Neural cell (in vitro differentiated cells): ENCODE measurements around the gene FANCI. TPM values are rescaled to one million over a fixed set of nuclear protein-coding genes. Genes with fewer than 3 reads are reported as not detected.

Experiments
- H2AFZ ChIP-seq: fragments of 200-600, 300-800 bp; sonication (generic), shearing (Covaris generic); 2 replicates; pipeline ENCODE4 v1.6.0; 2014; ENCODE audit warnings: low read depth, mild to moderate bottlenecking, antibody characterized with exemption, low read length, moderate library complexity
- H3F3A ChIP-seq: fragments of 200-600 bp; shearing (Covaris generic); 2 replicates; pipeline ENCODE4 v1.6.1; 2016; ENCODE audit warnings: mild to moderate bottlenecking, moderate library complexity, mixed read lengths, antibody characterized with exemption, low read length; ENCODE audit not compliant: insufficient read depth, poor library complexity, severe bottlenecking
- H3K27ac ChIP-seq: fragments of 200-600, 300-800 bp; sonication (generic), shearing (Covaris generic); 2 replicates; pipeline ENCODE4 v1.5.1; 2014; ENCODE audit warnings: mild to moderate bottlenecking, low read length, moderate library complexity
- H3K27me3 ChIP-seq: fragments of 300-800, 200-600 bp; sonication (generic), shearing (Covaris generic); 2 replicates; pipeline ENCODE4 v1.6.0; 2014; ENCODE audit warnings: mild to moderate bottlenecking, low read depth, low read length, moderate library complexity; ENCODE audit not compliant: insufficient read depth
- H3K36me3 ChIP-seq: fragments of 300-800, 200-600 bp; sonication (generic), shearing (Covaris generic); 2 replicates; pipeline ENCODE4 v1.5.1; 2014; ENCODE audit warnings: mild to moderate bottlenecking, antibody characterized with exemption, low read length, moderate library complexity; ENCODE audit not compliant: insufficient read depth
- H3K4me2 ChIP-seq: fragments of 300-800, 200-600 bp; sonication (generic), shearing (Covaris generic); 2 replicates; pipeline ENCODE4 v1.6.0; 2014; ENCODE audit warnings: mild to moderate bottlenecking, low read length
- H3K4me3 ChIP-seq: fragments of 300-800, 200-600 bp; sonication (generic), shearing (Covaris generic); 2 replicates; pipeline ENCODE4 v1.5.1; 2014; ENCODE audit warnings: mild to moderate bottlenecking, low read length, moderate library complexity
- H3K79me2 ChIP-seq: fragments of 200-600 bp; shearing (Covaris generic); replicated peaks from 2 replicates; pipeline ENCODE4 v1.6.0; 2014; ENCODE audit warnings: mild to moderate bottlenecking, low read length, moderate library complexity; ENCODE audit not compliant: insufficient read depth
- H3K9ac ChIP-seq: fragments of 300-800, 200-600 bp; sonication (generic), shearing (Covaris generic); 2 replicates; pipeline ENCODE4 v1.6.1; 2016; ENCODE audit warnings: mild to moderate bottlenecking, low read length, mixed read lengths
- H3K9me2 ChIP-seq: fragments of 200-600 bp; shearing (Covaris generic); 2 replicates; pipeline ENCODE4 v1.6.1; 2016; ENCODE audit warnings: mild to moderate bottlenecking, low read length, mixed read lengths; ENCODE audit not compliant: insufficient read depth
- H3K9me3 ChIP-seq: fragments of 200-600, 300-800 bp; sonication (generic), shearing (Covaris generic); 2 replicates; pipeline ENCODE4 v1.6.1; 2016; ENCODE audit warnings: mild to moderate bottlenecking, mixed run types, low read length, moderate library complexity, mixed read lengths
- H4K20me1 ChIP-seq: fragments of 200-600 bp; shearing (Covaris generic); 2 replicates; pipeline ENCODE4 v1.6.1; 2016; ENCODE audit warnings: mild to moderate bottlenecking, mixed run types; ENCODE audit not compliant: insufficient read depth
- EP300 ChIP-seq: fragments of 450-650 bp; conservative IDR thresholded peaks from 2 replicates; pipeline ENCODE4 v1.6.1; 2014; ENCODE audit warnings: antibody characterized with exemption, mild to moderate bottlenecking, moderate library complexity; ENCODE audit not compliant: poor library complexity, severe bottlenecking
- EZH2 ChIP-seq: fragments of 200-600, 300-800 bp; shearing (Covaris generic), sonication (generic); IDR thresholded peaks from 2 replicates; pipeline ENCODE4 v1.6.1; 2014; ENCODE audit warnings: antibody characterized with exemption, low read length, borderline replicate concordance, mild to moderate bottlenecking; ENCODE audit not compliant: insufficient read depth, poor library complexity, severe bottlenecking
- MXI1 ChIP-seq: fragments of 450-650 bp; conservative IDR thresholded peaks from 2 replicates; pipeline ENCODE4 v1.6.1; 2014; ENCODE audit warnings: antibody characterized with exemption, mild to moderate bottlenecking; ENCODE audit not compliant: poor library complexity, severe bottlenecking
- POLR2AphosphoS5 ChIP-seq: IDR thresholded peaks from 2 replicates; pipeline ENCODE4 v1.6.1; 2012
- RAD21 ChIP-seq: fragments of 450-650 bp; conservative IDR thresholded peaks from 2 replicates; pipeline ENCODE4 v1.6.1; 2014; ENCODE audit warnings: antibody characterized with exemption, mild to moderate bottlenecking, moderate library complexity
- SMC3 ChIP-seq: fragments of 450-650 bp; conservative IDR thresholded peaks from 2 replicates; pipeline ENCODE4 v1.6.1; 2014; ENCODE audit warnings: antibody characterized with exemption, mild to moderate bottlenecking, moderate library complexity; ENCODE audit not compliant: poor library complexity
- TAF1 ChIP-seq: IDR thresholded peaks from 2 replicates; pipeline ENCODE4 v1.6.1; 2012; ENCODE audit warnings: low read depth
- polyA plus RNA-seq: library from polyadenylated mRNA; depleted of rRNA; stranded (reverse); fragments of >200 nt; gene quantifications from 2 replicates; pipeline ENCODE4 v1.2.3, GENCODE V29; 2014
- TF ChIP-seq, protein P1 (sequence below): IDR thresholded peaks from 2 replicates; pipeline ENCODE4 v1.6.1; 2012; ENCODE audit warnings: borderline replicate concordance
- TF ChIP-seq, protein P2 (sequence below): fragments of 450-650 bp; IDR thresholded peaks from 2 replicates; pipeline ENCODE4 v1.5.1; 2014; ENCODE audit warnings: antibody characterized with exemption, mild to moderate bottlenecking, moderate library complexity; ENCODE audit not compliant: poor library complexity, severe bottlenecking

FANCI gene
- polyA plus RNA-seq, 1 donor from 2014 or later = 5.4 TPM

DNA sequence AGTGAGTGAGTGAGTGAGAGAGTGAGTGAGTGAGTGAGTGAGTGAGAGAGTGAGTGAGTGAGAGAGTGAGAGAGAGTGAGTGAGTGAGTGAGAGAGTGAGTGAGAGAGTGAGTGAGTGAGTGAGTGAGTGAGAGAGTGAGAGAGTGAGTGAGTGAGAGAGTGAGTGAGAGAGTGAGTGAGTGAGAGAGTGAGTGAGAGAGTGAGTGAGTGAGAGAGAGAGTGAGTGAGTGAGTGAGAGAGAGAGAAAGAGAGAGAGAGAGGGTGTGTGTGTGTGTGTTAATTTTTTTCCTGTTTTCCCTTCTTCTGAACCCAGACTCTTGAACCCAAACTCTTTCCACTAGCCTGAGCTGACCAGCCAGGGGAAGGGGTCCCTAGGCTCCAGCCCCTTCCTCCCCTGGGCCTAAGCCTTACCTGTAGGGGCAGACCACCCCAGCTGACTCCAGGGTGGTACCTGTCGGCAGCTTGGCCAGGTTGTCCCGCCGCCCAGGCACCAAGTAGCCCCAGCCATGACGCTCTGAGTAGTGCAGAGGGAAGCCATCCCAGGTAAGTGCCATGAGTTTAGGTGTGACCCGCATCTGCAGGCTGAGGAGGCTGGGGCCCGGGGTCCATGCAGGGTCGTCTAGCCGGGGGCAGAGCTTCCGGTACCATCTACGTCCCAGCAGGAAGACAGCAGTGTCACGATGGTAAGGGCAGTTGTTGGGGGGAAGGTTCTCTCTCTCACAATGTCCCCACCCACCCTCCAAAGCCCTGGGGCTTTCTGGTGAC, 81.4 kb downstream of the FANCI start:
- H3K9me2 ChIP-seq = no peaks in the 10 kb centered on the region
- H4K20me1 ChIP-seq = no peaks in the 10 kb centered on the region
- H3K79me2 ChIP-seq = no peaks in the 10 kb centered on the region
- no peak overlapping the region for H3K27ac ChIP-seq
- no peak overlapping the region for H2AFZ ChIP-seq
- H3K9ac ChIP-seq = no peak overlapping the region
- H3K27me3 ChIP-seq = no peaks in the 10 kb centered on the region
- no peak overlapping the region for H3K4me2 ChIP-seq
- H3K4me3 ChIP-seq = no peak overlapping the region
- H3K9me3 ChIP-seq = no peaks in the 10 kb centered on the region
- peaks cover 8% of the 10 kb centered on the region for H3K36me3 ChIP-seq
- TF ChIP-seq SMC3 (no peak), RAD21 (no peak), MXI1 (no peak), EZH2 (no peak), TAF1 (no peak), POLR2AphosphoS5 (no peak), EP300 (no peak)
- TF ChIP-seq, protein P1, sequence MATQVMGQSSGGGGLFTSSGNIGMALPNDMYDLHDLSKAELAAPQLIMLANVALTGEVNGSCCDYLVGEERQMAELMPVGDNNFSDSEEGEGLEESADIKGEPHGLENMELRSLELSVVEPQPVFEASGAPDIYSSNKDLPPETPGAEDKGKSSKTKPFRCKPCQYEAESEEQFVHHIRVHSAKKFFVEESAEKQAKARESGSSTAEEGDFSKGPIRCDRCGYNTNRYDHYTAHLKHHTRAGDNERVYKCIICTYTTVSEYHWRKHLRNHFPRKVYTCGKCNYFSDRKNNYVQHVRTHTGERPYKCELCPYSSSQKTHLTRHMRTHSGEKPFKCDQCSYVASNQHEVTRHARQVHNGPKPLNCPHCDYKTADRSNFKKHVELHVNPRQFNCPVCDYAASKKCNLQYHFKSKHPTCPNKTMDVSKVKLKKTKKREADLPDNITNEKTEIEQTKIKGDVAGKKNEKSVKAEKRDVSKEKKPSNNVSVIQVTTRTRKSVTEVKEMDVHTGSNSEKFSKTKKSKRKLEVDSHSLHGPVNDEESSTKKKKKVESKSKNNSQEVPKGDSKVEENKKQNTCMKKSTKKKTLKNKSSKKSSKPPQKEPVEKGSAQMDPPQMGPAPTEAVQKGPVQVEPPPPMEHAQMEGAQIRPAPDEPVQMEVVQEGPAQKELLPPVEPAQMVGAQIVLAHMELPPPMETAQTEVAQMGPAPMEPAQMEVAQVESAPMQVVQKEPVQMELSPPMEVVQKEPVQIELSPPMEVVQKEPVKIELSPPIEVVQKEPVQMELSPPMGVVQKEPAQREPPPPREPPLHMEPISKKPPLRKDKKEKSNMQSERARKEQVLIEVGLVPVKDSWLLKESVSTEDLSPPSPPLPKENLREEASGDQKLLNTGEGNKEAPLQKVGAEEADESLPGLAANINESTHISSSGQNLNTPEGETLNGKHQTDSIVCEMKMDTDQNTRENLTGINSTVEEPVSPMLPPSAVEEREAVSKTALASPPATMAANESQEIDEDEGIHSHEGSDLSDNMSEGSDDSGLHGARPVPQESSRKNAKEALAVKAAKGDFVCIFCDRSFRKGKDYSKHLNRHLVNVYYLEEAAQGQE = no peak
- TF ChIP-seq, protein P2, sequence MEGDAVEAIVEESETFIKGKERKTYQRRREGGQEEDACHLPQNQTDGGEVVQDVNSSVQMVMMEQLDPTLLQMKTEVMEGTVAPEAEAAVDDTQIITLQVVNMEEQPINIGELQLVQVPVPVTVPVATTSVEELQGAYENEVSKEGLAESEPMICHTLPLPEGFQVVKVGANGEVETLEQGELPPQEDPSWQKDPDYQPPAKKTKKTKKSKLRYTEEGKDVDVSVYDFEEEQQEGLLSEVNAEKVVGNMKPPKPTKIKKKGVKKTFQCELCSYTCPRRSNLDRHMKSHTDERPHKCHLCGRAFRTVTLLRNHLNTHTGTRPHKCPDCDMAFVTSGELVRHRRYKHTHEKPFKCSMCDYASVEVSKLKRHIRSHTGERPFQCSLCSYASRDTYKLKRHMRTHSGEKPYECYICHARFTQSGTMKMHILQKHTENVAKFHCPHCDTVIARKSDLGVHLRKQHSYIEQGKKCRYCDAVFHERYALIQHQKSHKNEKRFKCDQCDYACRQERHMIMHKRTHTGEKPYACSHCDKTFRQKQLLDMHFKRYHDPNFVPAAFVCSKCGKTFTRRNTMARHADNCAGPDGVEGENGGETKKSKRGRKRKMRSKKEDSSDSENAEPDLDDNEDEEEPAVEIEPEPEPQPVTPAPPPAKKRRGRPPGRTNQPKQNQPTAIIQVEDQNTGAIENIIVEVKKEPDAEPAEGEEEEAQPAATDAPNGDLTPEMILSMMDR = no peak
- no peaks in the 10 kb centered on the region for H3F3A ChIP-seq

DNA sequence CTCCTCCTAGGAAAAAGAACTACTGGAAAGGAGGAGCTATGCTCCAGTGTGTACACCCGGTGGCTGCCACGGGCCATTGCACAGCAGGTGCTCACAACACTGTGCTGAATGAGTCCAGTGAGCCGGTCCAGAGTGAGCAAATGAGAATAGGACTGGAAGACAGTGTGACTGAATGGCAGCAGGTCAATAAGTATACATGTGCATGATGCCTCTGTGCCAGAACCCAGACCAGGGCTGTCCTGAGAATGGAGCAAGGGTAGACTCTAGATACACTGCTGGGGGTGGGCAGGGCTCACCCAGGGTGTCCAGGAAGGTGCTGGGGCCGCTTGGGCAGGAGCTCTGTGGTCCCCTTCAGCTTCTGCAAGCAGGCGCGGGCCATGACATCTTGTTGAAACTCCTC, 82.5 kb downstream of the FANCI start:
- H3K36me3 ChIP-seq = peaks cover 9% of the 10 kb centered on the region

More for the DNA sequence above, 82.5 kb downstream of the FANCI start:
- Histone ChIP-seq H3K27me3 (no peaks in the 10 kb centered on the region), H3K4me3 (no peak overlapping the region), H3K9me2 (no peaks in the 10 kb centered on the region), H3F3A (no peaks in the 10 kb centered on the region), H3K9ac (no peak overlapping the region), H3K27ac (no peak overlapping the region), H2AFZ (no peak overlapping the region), H3K79me2 (peaks cover 5% of the 10 kb centered on the region), H4K20me1 (no peaks in the 10 kb centered on the region), H3K9me3 (no peaks in the 10 kb centered on the region), H3K4me2 (no peak overlapping the region)
- TF ChIP-seq, protein P1 = no peak
- no peak for TF ChIP-seq POLR2AphosphoS5
- TF ChIP-seq SMC3 = no peak
- TF ChIP-seq MXI1 = no peak
- TF ChIP-seq, protein P2 = no peak
- TF ChIP-seq EP300 = no peak
- no peak for TF ChIP-seq RAD21
- no peak for TF ChIP-seq EZH2
- no peak for TF ChIP-seq TAF1
